Measurements from ENCODE around the gene CCN5.

CCN5 gene

DNA sequence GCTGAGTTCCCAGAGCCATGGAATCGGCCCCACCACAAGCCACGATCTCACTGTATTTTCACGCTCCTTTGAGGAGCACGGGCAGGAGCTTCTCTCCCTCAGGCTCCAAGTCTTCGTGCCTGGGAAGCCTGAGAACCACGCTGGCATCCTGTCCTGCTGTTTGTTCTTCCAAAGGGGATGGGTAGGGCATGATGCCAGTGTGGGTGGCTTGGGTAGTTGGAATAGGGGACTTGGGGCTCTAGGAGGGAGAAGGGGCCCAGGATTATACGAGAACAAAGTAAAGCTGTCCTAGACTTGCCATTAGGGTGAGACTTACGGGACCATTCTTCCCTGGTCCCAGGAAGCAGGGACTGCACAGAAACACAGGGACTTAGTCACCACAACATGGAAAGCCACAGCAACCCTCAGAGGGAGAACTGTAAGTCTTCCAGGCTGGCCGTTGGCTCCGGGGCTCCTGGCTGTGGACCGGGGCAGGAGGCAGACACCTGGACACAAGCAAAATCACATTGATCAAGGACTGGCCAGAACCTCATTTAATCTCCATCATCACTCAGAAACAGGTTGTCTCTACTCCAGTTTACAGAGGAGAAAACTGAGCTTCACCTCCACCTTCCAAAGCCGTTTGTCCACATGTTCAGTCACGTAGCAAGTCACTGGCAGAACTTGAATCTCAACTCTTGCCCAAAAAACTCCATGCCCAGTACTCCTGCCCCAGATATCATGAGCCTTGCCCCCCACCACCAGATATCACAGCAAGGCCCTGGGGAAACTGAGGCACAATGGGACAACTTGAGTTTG lies 1.3 kb downstream of the CCN5 start:
- DNase-seq = no peak

DNA sequence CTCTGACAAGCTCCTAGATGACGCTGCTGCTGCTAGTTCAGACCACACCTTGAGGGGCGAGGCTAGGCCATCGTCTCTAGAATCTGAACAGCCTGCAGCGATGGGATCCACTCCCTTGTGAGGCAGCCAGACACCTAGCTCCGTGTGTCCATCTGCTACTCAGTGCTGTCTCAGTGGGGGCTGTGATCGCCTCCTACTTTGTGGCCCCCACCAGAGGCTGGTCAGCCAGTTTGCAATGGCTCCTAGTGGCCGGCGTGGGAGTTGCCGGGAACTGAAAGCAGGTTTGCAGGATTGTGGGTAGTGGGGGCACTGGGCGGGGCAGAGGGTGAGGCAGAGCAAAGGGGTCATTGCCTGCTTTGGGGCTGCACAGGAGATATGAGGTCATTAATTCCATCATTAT lies 2.8 kb downstream of the CCN5 start:
- DNase-seq = no peak

DNA sequence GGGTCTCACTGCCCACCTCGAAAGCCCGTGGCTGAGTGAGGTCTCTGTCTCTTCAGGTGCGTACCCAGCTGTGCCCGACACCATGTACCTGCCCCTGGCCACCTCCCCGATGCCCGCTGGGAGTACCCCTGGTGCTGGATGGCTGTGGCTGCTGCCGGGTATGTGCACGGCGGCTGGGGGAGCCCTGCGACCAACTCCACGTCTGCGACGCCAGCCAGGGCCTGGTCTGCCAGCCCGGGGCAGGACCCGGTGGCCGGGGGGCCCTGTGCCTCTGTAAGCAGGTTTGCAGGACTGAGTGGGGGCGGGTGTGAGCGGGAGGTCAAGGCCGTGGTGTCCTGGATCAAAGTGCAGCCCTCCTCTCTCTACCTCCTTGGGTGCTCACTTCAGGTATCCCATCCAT lies 4.7 kb downstream of the CCN5 start:
- no peak for DNase-seq

DNA sequence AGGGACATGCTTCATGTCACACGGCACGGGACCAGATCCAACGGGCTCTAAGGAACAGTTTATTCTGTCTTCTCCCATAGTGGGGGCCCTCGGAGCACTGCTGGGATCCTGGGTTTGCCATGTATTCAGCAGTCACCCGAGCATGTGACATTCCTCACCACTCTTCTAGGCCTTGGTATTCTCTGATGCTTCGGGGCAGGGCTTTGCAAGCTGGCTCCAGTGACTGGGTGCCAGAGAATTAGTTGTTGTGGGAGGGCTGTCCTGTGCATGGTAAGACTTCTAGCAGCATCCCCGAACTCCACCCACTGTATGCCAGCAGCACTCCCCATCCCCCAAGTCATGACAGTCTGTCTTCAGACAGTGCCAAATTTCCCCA lies 5.4 kb downstream of the CCN5 start:
- peak in 8 of 14 donors; percentile 4 to 32 (median 14) for DNase-seq

DNA sequence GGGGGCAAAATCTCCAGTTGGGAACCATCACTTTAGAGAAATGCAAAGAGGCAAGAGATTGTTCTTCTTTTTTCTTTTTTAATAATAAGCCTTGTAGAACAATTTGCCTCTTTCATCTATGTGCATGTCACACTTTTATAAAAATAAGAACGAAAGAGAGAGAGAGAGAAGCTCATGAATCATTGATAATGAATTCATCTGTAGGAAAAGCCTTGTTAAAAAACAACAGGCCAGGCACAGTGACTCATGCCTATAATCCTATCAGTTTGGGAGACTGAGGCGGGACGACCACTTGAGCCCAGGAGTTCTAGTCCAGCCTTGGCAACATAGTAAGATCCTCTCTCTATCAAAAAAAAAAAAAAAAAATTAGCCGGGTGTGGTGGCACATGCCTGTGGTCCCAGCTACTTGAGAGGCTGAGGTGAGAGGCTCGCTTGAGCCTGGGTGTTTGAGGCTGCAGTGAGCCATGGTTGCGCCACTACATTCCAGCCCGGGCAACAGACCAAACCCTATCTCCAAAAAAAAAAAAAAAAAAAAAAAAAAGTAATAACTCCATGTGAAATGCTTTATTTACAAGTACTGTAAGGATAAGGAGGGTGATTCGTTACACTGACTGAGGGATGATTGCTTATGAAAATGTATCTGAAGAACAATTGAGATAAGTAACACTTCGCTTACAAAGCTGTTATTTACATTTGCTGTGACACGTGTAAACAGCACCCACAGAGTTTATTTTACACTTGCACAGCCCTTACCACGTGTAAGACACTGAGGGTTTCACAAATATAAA lies 6.0 kb downstream of the CCN5 start:
- DNase-seq = no peak

DNA sequence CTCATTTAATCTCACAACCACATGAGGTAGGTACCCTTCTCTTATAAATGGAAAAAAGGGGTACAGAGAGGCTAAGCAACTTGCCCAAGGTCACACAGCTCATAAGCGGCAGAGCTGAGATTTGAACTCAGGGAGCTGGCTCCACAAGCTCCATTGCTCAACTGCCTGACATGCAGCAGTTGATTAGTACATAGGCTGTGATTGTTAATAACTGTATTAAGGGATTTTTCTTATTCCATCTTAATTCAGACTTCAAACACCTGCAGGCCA lies 6.6 kb downstream of the CCN5 start:
- DNase-seq = no peak

DNA sequence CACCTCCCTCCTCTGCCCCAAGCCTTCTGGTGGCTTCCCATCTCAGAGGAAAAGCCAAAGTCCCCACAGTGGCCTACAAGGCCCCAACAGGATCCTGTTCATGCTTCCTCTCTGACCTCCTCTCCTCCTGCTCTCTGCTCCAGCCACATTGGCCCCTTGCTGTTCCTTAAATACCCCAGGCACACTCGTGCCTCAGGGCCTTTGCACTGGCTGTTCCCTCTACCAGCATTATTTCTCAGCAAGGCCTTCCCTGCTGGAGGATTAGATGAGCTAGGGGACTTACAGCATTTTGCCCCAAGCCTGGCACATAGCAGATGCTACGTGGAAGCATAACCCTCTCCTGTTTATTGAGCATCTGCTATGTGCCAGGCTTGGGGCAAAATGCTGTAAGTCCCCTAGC lies 7.8 kb downstream of the CCN5 start:
- DNase-seq = no peak

DNA sequence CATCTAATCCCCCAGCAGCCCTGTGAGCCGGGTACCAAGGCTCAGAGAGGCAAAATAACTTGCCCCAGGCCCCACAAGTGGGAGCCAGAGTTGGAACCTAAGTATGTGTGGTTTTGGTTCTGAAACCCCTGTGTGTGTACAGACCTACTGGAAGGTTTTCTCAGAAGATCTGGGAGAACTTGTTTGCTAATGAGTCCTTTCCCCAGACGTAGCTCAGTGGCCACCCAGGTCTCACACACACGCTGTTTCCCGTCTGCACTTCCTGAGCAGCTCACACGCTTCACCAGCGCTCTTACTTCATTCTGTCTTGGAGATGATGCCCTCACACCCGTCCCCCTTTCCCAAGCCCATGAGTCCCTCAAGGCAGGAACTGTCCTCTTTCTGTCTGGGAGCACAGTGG lies 8.2 kb downstream of the CCN5 start:
- no peak for DNase-seq

DNA sequence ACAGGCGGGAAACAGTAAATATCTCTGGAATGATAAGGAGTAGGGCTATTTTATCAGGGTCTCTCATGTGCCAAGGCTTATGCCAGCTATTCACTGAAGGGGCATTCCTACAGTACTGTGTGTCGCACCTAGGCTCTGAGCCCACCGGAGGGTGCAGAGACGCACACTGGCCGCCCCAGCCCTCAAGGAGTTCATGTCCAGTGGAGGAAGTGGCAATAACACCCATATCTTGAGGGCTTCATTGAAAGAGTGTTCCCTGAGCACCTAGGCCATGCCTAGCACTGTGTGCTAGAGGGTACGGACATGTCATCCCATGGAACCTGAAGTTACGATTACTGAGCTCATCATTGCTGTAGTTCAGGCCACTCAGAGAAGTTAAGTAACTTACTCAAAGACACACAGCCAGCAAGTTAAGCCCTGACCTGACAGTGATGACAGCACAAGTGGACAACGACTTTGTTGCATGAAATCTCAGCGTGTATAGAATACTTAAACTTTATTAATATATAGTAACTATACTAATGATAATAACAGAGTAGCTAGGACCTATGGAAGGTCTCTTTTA lies 8.7 kb downstream of the CCN5 start:
- DNase-seq = no peak

DNA sequence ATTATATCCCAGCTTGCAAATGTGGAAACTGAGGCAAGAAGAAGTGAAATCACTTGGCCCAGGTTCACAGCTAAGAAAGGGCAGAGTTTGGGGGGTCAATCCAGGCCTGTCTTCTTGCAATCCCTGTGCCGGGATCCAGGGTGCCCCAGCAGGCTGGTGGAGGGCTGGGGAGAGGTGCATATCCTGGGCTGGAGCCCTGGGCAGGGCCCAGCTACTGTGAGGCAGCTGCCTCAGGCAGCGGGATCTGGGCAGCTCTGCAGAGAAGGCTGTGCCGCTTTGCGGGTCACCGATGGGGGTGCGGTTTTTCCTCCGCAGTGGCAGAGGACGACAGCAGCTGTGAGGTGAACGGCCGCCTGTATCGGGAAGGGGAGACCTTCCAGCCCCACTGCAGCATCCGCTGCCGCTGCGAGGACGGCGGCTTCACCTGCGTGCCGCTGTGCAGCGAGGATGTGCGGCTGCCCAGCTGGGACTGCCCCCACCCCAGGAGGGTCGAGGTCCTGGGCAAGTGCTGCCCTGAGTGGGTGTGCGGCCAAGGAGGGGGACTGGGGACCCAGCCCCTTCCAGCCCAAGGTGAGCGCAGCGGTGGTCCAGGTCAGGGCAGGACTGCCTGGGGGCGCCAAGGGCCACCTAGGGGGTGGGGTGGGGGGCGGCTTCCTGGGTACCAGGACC lies 9.4 kb downstream of the CCN5 start:
- no peak for DNase-seq

DNA sequence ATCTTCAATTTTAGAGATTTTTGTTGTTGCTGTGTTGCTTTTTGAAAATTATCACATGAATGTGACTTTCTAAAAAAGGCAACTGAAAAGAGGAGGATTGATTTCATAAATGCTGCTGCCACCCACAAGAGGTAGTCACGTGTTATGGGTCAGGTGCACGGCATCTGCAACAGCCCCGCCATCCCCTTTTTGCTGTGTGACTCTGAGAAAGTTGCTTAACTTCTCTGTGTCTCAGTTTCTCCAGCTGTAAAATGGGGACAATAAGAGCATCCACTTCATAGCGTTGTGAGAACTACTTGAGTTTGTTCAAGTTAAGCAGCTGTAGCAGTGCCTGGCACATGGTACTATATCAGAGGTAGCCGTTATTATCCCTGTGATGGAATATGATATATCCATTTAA lies 10.7 kb downstream of the CCN5 start:
- DNase-seq = no peak

DNA sequence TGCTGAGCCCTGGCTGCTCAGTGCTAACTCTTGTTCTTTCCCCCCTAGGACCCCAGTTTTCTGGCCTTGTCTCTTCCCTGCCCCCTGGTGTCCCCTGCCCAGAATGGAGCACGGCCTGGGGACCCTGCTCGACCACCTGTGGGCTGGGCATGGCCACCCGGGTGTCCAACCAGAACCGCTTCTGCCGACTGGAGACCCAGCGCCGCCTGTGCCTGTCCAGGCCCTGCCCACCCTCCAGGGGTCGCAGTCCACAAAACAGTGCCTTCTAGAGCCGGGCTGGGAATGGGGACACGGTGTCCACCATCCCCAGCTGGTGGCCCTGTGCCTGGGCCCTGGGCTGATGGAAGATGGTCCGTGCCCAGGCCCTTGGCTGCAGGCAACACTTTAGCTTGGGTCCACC lies 11.9 kb downstream of the CCN5 start:
- DNase-seq = no peak

DNA sequence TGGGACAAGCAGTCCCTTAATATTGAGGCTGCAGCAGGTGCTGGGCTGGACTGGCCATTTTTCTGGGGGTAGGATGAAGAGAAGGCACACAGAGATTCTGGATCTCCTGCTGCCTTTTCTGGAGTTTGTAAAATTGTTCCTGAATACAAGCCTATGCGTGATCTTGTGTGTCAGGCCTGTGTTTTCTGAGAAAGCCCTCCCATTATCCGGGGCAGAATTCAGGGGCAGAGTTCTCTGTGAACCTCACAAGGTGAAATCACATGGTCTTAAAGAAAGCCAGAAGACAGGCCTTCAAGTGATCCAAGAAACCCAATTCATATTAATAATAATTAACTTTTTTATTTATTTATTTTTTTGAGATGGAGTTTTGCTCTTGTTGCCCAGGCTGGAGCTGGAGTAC lies 12.5 kb downstream of the CCN5 start:
- DNase-seq = no peak

DNA sequence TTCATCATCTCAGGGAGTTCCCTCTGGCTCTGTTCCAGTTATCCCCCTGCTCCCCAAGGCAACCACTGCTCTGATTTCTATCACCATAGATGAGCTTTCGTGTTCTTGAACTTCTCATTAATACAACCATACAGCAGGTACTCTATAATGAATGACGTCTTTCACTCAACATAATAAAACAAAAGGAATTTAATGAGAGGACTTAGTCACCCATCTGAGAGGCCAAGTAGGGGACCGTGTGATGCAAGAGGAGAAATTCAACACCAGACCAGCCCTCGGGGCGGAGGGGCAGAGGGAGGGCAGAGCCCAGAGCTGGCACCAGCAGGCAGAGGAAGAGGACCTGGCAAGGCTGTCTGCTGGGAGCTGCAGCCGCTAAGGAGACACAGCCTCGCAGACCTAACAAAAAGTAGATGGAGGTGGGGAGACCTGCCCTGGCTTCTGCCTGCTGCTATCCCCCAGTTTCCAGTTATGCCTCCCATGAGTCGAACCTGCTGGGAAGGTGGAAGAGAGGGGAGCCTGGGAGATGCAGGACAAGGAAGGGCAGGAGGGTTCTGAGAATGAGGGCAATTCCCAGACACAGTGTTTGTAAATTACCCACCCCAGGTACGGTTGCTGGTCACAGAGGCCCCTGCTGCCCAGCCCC lies 13.8 kb downstream of the CCN5 start:
- peak in 6 of 14 donors; percentile 8 to 58 (median 12) for DNase-seq

DNA sequence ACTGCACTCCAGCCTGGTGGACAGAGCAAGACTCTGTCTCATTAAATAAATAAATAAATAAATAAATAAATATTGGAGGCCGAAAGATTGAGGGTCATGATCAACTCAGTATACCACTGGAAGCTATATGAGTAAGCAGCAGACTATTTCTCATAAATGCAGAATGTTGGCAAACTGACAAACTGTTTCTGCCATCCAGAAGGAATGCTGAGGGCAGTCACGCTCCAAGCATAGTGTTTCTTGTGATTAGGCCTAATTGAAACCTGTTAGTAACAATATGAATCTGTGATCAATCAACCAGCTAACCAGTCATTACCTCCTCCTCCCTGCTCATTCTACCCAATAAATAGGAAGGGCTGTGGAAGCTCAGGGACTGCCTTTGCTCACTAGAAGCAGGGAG lies 15.3 kb downstream of the CCN5 start:
- no peak for DNase-seq

DNA sequence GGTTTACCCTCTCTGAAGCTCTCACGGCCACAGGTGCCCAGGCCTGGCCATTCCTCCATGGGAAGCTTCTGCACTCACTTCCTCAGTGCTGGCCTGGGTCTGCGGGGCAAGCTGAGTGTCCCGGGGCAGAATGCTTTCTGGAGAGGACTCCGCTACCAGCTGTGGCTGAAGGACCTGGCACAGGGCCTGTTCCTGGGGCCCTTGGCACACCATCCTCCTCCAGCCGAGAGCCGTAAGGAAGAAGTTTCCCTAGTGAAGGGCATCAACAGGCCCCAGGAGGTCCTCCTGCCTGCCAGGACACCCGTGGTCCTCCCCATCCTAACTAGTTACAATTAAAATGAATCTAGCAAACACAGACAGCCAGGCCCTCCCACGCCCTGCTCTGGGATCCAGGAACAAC lies 16.5 kb downstream of the CCN5 start:
- DNase-seq = no peak

DNA sequence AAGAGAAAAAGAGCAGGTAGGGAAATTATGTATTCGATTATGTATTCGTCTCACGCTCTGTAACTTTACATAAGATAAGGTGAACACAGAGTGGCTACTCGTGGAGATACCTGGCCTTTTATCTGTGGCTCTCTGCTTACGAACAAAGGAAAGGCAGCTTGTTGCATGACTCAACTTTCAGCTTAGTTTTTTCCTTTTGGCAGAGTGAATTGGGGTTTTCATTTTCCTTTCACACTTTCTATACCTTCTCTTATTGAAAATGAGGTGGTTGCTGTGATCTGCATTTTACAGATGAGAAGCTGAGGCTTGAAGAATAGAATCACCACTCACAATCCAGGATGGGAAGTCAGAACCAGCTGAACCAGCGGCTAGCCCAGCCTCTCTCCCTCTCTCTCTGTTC lies 17.2 kb downstream of the CCN5 start:
- DNase-seq = no peak

DNA sequence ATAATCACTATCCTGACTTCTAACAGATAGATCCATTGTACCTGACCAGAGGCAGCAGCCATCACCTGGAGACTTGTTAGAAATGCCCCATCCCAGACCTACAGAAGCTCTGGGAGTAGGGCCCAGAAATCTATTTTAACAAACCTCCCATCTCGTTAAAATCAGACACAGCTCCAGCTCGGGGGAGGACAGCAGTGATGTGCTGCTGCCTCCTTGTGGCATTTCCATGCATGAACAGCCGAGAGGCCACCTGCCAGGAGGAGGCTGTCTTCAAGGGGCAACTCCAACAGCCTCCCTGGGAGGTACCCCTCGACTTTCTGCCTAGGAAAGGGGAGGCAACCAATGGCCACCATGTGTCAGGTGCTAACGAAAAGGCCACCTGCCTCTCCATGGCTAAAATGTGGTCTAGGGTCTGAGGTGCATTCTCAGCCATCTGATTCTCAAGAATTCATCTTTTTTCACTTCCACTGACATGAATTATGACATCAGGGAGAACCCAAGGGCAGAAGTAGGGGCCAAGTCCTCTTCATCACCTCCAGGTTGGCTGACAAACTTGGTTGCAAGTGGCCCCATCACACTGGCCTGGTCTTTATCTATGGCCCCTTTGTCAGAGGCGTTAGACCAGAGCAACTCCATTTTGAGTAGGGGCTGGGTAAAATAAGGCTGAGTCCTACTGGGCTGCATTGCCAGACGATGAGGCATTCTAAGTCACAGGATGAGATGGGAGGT lies 18.3 kb downstream of the CCN5 start:
- DNase-seq = peak in 10 of 14 donors; percentile 11 to 67 (median 49)

DNA sequence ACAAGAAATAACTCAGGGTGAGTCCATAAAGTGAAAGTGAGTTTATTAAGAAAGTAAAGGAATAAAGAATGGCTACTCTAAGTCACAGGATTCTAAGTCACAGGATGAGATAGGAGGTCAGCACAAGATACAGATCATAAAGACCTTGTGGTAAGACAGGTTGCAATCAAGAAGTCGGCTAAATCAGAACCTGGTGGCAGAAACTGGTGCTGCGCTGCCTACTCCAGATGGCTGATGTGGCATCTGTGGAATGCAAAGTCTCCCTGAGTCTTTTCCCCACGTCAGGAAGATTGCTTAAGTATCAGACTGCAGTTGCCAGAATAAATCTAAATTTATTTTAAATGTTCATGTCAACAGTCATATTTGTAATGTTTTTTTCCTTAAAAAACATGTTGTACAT lies 19.8 kb downstream of the CCN5 start:
- DNase-seq = no peak

DNA sequence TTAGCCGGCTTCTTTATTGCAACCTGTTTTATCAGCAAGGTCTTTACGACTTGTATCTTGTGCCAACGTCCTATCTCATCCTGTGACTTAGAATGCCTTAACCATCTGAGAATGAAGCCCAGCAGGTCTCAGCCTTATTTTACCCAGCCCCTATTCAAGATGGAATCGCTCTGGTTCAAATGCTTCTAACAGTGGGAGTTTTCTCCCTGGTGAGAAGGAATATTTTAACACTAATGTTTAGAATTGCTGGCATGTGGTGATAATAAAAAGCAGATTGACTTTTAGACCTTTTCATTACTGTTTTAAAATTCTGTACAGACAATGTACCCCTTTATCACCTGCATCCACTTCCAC lies 20.6 kb downstream of the CCN5 start:
- no peak for DNase-seq

DNA sequence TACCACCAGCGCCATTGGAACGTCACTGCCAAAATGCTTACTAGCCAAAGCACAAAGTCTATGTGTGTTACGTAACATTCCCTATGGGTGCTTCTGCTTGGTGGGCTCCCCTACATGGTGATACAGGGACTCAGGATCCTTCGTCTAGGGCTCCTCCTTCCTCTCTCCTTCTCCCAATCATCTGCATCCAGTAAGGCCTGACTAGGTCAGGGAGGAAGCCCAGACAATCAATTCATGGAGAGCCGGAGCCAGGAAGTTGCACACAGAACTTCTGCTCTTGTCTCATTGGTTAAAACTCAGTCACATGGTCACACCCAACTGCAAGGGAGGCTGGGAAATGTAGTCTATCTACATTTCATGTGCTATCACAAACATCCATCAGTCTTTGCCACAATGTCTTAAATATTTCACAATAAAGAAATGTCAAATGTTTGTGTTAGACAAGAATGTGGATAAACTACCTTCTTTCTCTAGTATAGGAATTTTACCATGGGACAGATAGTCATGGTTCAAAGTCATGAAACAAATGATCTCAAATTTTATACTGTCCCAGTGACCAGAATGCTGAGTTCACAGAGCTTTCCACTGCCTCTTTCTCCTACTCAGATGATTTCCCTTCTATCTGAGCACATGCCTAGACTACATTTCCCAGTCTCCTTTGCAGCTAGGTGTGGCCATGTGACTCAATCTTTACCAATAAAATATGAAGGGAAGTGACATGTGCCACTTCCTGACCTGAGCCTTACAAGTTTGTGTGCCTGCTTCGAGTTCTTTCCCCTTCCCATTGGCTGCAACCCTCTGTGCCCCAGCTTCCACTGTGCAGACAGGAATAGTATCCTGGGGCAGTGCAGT lies 21.2 kb downstream of the CCN5 start:
- DNase-seq = peak in 11 of 14 donors; percentile 9 to 61 (median 46)

All from C1 segment of cervical spinal cord (tissue), 14 donors.